Measurements from ENCODE around the gene SBK1. TPM values are rescaled to one million over a fixed set of nuclear protein-coding genes. Genes with fewer than 3 reads are reported as not detected.
A peak's percentile ranks its signal among the peaks of the same experiment; 100 is the strongest.

SBK1 gene
- total RNA-seq, 1 donor, result not detected

DNA sequence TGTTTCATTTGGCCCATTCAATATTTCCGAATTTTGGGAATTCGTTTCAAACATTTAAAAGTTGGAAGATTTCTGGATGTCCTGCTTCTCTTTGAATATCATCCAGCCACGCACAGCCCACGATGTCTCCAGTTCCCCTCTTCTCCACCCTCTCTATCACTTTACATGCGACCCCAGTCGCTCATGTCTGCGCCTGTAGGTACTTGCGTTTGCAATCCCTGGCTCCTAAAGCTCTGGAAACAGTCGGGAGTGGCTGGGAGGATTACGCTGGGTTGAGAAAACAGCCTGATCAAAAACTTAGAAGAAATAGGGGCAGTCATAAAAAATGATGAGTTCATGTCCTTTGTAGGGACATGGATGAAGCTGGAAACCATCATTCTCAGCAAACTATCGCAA is 1.5 kb upstream of the SBK1 start:
- Histone ChIP-seq H3K27ac (ENCODE audit: low read depth, low read length) (no peak overlapping the region), H3K4me2 (ENCODE audit: insufficient read depth, low read length) (no peak overlapping the region), H3K4me3 (ENCODE audit: insufficient read depth, low read length) (no peak overlapping the region), H4K20me1 (ENCODE audit: insufficient read depth, low read length) (no peaks in the 10 kb centered on the region), H3K27me3 (ENCODE audit: insufficient read depth, low read length) (peaks cover 52% of the 10 kb centered on the region), H3K4me1 (ENCODE audit: insufficient read depth, low read length) (peaks cover 4% of the 10 kb centered on the region), H3K36me3 (ENCODE audit: insufficient read depth, low read length) (no peaks in the 10 kb centered on the region), H3K9me3 (ENCODE audit: low read depth, low read length) (no peaks in the 10 kb centered on the region), H3K79me2 (ENCODE audit: insufficient read depth, low read length) (no peaks in the 10 kb centered on the region), H2AFZ (ENCODE audit: low read length) (no peak overlapping the region)
- TF ChIP-seq CTCF (IDR thresholded peaks at IDR 0.05; ENCODE audit: extremely low read depth, low read depth, low read length), result no peak
- DNase-seq (ENCODE audit: insufficient read length, low spot score, missing footprints), result no peak

DNA sequence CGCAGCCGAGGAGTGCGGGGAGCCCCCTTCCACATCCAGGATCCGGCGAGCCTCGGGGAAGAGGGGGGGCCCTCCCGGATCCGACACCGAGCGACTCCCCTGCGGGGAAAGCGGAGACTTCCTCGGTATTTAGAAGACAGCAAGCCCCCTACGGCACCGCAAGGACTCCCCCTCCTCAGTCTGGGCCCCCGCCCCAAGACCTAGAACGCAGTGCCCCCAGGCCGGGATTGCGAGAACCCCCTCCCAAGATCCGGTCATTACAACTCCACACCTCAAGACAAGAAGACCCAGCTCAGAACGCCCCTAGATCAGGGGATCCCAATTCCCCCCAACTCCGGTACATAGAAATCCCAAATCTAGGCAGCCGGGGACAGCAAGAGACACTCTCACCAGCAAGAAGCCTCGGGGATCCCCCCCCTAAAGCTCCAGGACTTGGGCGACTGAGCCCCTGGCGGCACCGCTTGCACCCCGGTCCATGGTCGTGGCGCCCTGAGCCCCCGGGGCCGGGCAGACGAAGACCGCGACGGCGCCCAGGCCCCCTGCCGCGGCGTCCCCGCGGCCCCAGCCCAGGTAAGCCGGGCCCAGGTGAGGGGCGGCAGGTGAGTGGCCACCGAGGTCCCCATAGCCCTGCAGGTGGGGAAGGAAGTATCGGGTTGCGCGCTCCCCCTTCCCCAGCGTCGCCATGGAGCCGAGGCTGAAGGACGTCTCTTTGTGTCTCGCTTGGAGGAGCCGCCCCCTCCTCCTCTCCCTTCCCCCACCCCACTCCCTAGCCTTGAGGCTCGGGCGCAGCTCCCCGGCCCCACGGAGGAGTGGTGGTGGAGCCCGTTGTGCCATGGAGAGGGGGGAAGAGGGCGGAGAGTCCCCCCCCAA is 641 bp downstream of the SBK1 start:
- Histone ChIP-seq H3K4me2 (ENCODE audit: insufficient read depth, low read length) (peak overlapping the region; percentile 48), H3K79me2 (ENCODE audit: insufficient read depth, low read length) (no peaks in the 10 kb centered on the region), H4K20me1 (ENCODE audit: insufficient read depth, low read length) (no peaks in the 10 kb centered on the region), H3K9me3 (ENCODE audit: low read depth, low read length) (no peaks in the 10 kb centered on the region), H2AFZ (ENCODE audit: low read length) (no peak overlapping the region), H3K4me3 (ENCODE audit: insufficient read depth, low read length) (peak overlapping the region; percentile 37), H3K4me1 (ENCODE audit: insufficient read depth, low read length) (peaks cover 4% of the 10 kb centered on the region), H3K27ac (ENCODE audit: low read depth, low read length) (no peak overlapping the region), H3K27me3 (ENCODE audit: insufficient read depth, low read length) (peaks cover 50% of the 10 kb centered on the region), H3K36me3 (ENCODE audit: insufficient read depth, low read length) (no peaks in the 10 kb centered on the region)
- DNase-seq (ENCODE audit: insufficient read length, low spot score, missing footprints), result no peak
- no peak for TF ChIP-seq CTCF (IDR thresholded peaks at IDR 0.05; ENCODE audit: extremely low read depth, low read depth, low read length)

GRCh38 chr16:28293601-28293960 is 1.3 kb downstream of the SBK1 start:
- no peak overlapping the region for H3K4me3 ChIP-seq (ENCODE audit: insufficient read depth, low read length)
- peaks cover 44% of the 10 kb centered on the region for H3K27me3 ChIP-seq (ENCODE audit: insufficient read depth, low read length)
- no peak overlapping the region for H3K27ac ChIP-seq (ENCODE audit: low read depth, low read length)
- H3K9me3 ChIP-seq (ENCODE audit: low read depth, low read length), result no peaks in the 10 kb centered on the region
- H3K36me3 ChIP-seq (ENCODE audit: insufficient read depth, low read length), result no peaks in the 10 kb centered on the region
- no peak for DNase-seq (ENCODE audit: insufficient read length, low spot score, missing footprints)
- H3K4me2 ChIP-seq (ENCODE audit: insufficient read depth, low read length), result no peak overlapping the region
- TF ChIP-seq CTCF (IDR thresholded peaks at IDR 0.05; ENCODE audit: extremely low read depth, low read depth, low read length), result no peak
- H2AFZ ChIP-seq (ENCODE audit: low read length), result no peak overlapping the region
- peaks cover 4% of the 10 kb centered on the region for H3K4me1 ChIP-seq (ENCODE audit: insufficient read depth, low read length)
- H3K79me2 ChIP-seq (ENCODE audit: insufficient read depth, low read length), result no peaks in the 10 kb centered on the region
- no peaks in the 10 kb centered on the region for H4K20me1 ChIP-seq (ENCODE audit: insufficient read depth, low read length)

GRCh38 chr16:28294201-28294600 is 1.9 kb downstream of the SBK1 start:
- no peaks in the 10 kb centered on the region for H3K9me3 ChIP-seq (ENCODE audit: low read depth, low read length)
- no peaks in the 10 kb centered on the region for H3K79me2 ChIP-seq (ENCODE audit: insufficient read depth, low read length)
- peaks cover 37% of the 10 kb centered on the region for H3K27me3 ChIP-seq (ENCODE audit: insufficient read depth, low read length)
- TF ChIP-seq CTCF (IDR thresholded peaks at IDR 0.05; ENCODE audit: extremely low read depth, low read depth, low read length), result no peak
- no peak overlapping the region for H3K4me3 ChIP-seq (ENCODE audit: insufficient read depth, low read length)
- no peak overlapping the region for H3K27ac ChIP-seq (ENCODE audit: low read depth, low read length)
- no peak for DNase-seq (ENCODE audit: insufficient read length, low spot score, missing footprints)
- peaks cover 4% of the 10 kb centered on the region for H3K4me1 ChIP-seq (ENCODE audit: insufficient read depth, low read length)
- H2AFZ ChIP-seq (ENCODE audit: low read length), result no peak overlapping the region
- H4K20me1 ChIP-seq (ENCODE audit: insufficient read depth, low read length), result no peaks in the 10 kb centered on the region
- no peak overlapping the region for H3K4me2 ChIP-seq (ENCODE audit: insufficient read depth, low read length)
- H3K36me3 ChIP-seq (ENCODE audit: insufficient read depth, low read length), result no peaks in the 10 kb centered on the region

Measured in osteoblast (primary cell).